Caco-2 (cell line): Measurements from ENCODE around the gene USO1. TPM values are rescaled to one million over a fixed set of nuclear protein-coding genes. Genes with fewer than 3 reads are reported as not detected.
"Not testable (repeated sequence)": the region's sequence is repeated elsewhere in the genome, so short reads cannot be mapped to it uniquely, and the experiment has no call there.

ENCODE experiments used
- BruUV-seq: library from RNA; stranded (reverse); fragments of 400-500 nt; replicated peaks from 2 replicates; lab custom pipeline; 2021; lab: Mats Ljungman, UMichigan
- CTCF ChIA-PET: fragments of 300-600 bp; sonication (Branson Sonifier 250); formaldehyde crosslinking; loops from one replicate; lab custom pipeline; 2022; ENCODE audit warnings: antibody characterized with exemption; lab: Charles Lee
- POLR2A ChIA-PET: fragments of 300-600 bp; sonication (Branson Sonifier 250); formaldehyde crosslinking; loops from one replicate; lab custom pipeline; 2022; ENCODE audit warnings: antibody characterized with exemption; lab: Charles Lee
- DNase-seq, 2 experiments: peaks; one replicate each; pipeline versions ENCODE4 v3.0.0 to v3.0.0-alpha.2; 2020 to 2022
- H3K27me3 ChIP-seq: replicated peaks from 2 replicates; pipeline ENCODE4 v1.6.0; 2011; ENCODE audit warnings: low read length; ENCODE audit not compliant: control insufficient read depth, insufficient read depth
- H3K36me3 ChIP-seq: 2 replicates; pipeline ENCODE4 v1.5.1; 2011; ENCODE audit warnings: low read length; ENCODE audit not compliant: control insufficient read depth, insufficient read depth
- H3K4me1 ChIP-seq: fragments of 250-450 bp; sonication (Bioruptor Pico); 2 replicates; pipeline ENCODE4 v1.5.1; 2020; ENCODE audit warnings: mild to moderate bottlenecking
- H3K4me3 ChIP-seq: 2 replicates; pipeline ENCODE4 v1.5.1; 2011; ENCODE audit warnings: low read depth, mild to moderate bottlenecking, control low read depth, low read length
- H3K9me3 ChIP-seq: fragments of 250-450 bp; sonication (Bioruptor Pico); 2 replicates; pipeline ENCODE4 v1.5.1; 2020; ENCODE audit warnings: mild to moderate bottlenecking, moderate library complexity
- H3K27ac Mint-ChIP-seq: one replicate; pipeline ENCODE4 v1.8.0; 2022; ENCODE audit warnings: mixed read lengths; ENCODE audit not compliant: unreplicated experiment
- H3K27me3 Mint-ChIP-seq: one replicate; pipeline ENCODE4 v1.8.0; 2022; ENCODE audit warnings: mixed read lengths; ENCODE audit not compliant: insufficient read depth, unreplicated experiment
- H3K36me3 Mint-ChIP-seq: one replicate; pipeline ENCODE4 v1.8.0; 2022; ENCODE audit warnings: mild to moderate bottlenecking, mixed read lengths; ENCODE audit not compliant: insufficient read depth, unreplicated experiment
- H3K4me1 Mint-ChIP-seq: one replicate; pipeline ENCODE4 v1.8.0; 2022; ENCODE audit warnings: low read depth, mixed read lengths; ENCODE audit not compliant: unreplicated experiment
- H3K4me3 Mint-ChIP-seq: one replicate; pipeline ENCODE4 v1.8.0; 2022; ENCODE audit warnings: mild to moderate bottlenecking, moderate library complexity, mixed read lengths; ENCODE audit not compliant: unreplicated experiment
- H3K9me3 Mint-ChIP-seq: one replicate; pipeline ENCODE4 v1.8.0; 2022; ENCODE audit warnings: mixed read lengths; ENCODE audit not compliant: unreplicated experiment
- intact Hi-C: fragments of 100-400 bp; cut with micrococcal nuclease; formaldehyde crosslinking; loops from one replicate; pipeline ENCODE4 v1.10.0; 2022; ENCODE audit not compliant: unreplicated experiment
- total RNA-seq: library from RNA; stranded (reverse); gene quantifications from 2 replicates; pipeline ENCODE4 v1.2.3, GENCODE V29; 2022
- TF ChIP-seq, protein P1 (sequence below), 2 experiments: fragments of 200-600 bp in 1 of 2; IDR thresholded peaks; 1 replicate in 1 of 2; 2 replicates in 1 of 2; pipeline versions ENCODE4 v1.5.1 to v1.8.0; 2011 to 2022; ENCODE audit warnings: antibody characterized with exemption in 1 of 2, control low read depth in 1 of 2, inconsistent platforms in 1 of 2, low read depth in 1 of 2, low read length in 1 of 2, mild to moderate bottlenecking in 1 of 2, moderate library complexity in 1 of 2; ENCODE audit not compliant: insufficient read depth in 1 of 2, severe bottlenecking in 1 of 2, unreplicated experiment in 1 of 2

USO1 gene
- total RNA-seq, 1 experiment from 2014 or later: 59.7 TPM

DNA sequence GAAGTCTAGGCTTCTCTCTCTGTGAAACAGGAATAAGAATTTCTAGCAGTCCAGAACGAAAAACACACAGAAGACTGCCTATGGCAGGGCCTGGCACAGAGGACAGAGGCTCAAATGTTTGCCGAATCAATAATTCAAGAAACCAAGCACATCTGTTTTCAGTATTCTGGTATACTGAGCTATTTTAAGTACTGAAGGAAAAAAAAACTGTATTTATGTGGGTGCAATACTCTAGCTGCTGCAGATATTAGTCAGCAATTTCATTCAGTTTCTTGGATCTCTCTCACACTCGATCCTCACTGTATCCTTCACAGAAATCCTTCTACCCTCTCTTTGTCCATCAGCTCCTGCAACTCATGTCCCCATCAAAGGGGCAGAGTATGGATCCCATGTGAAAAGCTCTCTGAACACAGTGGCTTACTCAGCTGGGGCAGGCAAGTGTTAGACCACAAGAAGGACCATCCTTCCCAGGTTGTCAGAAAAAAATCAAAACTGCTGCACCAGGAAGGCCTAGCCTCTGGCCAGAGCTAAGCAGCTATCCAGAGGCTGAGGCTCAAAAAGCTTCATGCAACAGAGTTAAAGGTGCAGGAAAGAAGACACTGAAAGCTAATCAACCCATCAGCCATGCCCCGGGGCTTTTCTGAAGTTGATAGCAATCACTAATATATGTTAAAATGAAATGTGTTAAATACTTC lies 9.1 kb upstream of the USO1 start:
- H3K4me3 Mint-ChIP-seq: no peak overlapping the region
- no peak for DNase-seq
- no peaks in the 10 kb centered on the region for H3K9me3 Mint-ChIP-seq
- no peaks in the 10 kb centered on the region for H3K27me3 Mint-ChIP-seq
- no peaks in the 10 kb centered on the region for H3K4me1 Mint-ChIP-seq
- H3K4me1 ChIP-seq: no peaks in the 10 kb centered on the region; the same call in 1 of the 2 replicates
- intact Hi-C loops: no loop called here
- no TSS peak for BruUV-seq
- H3K4me3 ChIP-seq: no peak overlapping the region
- no peak overlapping the region for H3K27ac Mint-ChIP-seq
- H3K36me3 Mint-ChIP-seq: peaks cover 10% of the 10 kb centered on the region
- ChIA-PET CTCF (interaction anchor here (1.1 kb wide), 1 partner anchor 9 kb away, joined by 4 read pairs; the partner anchor contains the start of gene USO1), POLR2A (interaction anchor here (1.9 kb wide), 1 partner anchor 9 kb away, joined by 4 read pairs; the partner anchor contains the start of gene USO1)
- no peaks in the 10 kb centered on the region for H3K9me3 ChIP-seq
- TF ChIP-seq, protein P1, sequence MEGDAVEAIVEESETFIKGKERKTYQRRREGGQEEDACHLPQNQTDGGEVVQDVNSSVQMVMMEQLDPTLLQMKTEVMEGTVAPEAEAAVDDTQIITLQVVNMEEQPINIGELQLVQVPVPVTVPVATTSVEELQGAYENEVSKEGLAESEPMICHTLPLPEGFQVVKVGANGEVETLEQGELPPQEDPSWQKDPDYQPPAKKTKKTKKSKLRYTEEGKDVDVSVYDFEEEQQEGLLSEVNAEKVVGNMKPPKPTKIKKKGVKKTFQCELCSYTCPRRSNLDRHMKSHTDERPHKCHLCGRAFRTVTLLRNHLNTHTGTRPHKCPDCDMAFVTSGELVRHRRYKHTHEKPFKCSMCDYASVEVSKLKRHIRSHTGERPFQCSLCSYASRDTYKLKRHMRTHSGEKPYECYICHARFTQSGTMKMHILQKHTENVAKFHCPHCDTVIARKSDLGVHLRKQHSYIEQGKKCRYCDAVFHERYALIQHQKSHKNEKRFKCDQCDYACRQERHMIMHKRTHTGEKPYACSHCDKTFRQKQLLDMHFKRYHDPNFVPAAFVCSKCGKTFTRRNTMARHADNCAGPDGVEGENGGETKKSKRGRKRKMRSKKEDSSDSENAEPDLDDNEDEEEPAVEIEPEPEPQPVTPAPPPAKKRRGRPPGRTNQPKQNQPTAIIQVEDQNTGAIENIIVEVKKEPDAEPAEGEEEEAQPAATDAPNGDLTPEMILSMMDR (IDR thresholded peaks at IDR 0.05; ENCODE audit: insufficient read depth in 1 of 2, low read depth in 1 of 2, low read length in 1 of 2, severe bottlenecking in 1 of 2, unreplicated experiment in 1 of 2): no peak
- no peaks in the 10 kb centered on the region for H3K36me3 ChIP-seq
- no peaks in the 10 kb centered on the region for H3K27me3 ChIP-seq

DNA sequence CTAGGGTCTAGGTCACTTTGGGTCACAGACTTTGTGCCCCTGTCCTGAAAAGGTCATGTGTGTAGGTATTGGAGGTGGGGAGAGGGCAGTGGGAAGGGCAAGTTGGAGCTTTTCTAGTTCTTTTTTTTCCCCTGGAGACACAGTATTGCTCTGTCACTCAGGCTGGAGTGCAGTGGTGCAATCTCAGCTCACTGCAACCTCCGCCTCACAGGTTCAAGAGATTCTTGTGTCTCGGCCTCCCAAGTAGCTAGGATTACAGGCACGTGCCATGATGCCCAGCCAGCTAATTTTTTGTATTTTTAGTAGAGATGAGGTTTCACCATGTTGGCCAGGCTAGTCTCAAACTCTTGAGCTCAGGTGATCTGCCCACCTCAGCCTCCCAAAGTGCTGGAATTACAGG lies 8.3 kb upstream of the USO1 start:
- H3K27ac Mint-ChIP-seq, H3K36me3 Mint-ChIP-seq, DNase-seq, H3K27me3 ChIP-seq, H3K4me3 Mint-ChIP-seq, H3K4me1 ChIP-seq, H3K9me3 ChIP-seq, H3K4me3 ChIP-seq, BruUV-seq, H3K27me3 Mint-ChIP-seq, H3K9me3 Mint-ChIP-seq, H3K36me3 ChIP-seq, H3K4me1 Mint-ChIP-seq, intact Hi-C loops: not testable (repeated sequence)
- CTCF ChIA-PET: interaction anchor here (0.5 to 1.1 kb wide), 2 partner anchors 8 kb away, joined by 3 to 4 read pairs; partner anchors contain the start of gene USO1
- POLR2A ChIA-PET: interaction anchor here (1.9 kb wide), 1 partner anchor 8 kb away, joined by 4 read pairs; the partner anchor contains the start of gene USO1

DNA sequence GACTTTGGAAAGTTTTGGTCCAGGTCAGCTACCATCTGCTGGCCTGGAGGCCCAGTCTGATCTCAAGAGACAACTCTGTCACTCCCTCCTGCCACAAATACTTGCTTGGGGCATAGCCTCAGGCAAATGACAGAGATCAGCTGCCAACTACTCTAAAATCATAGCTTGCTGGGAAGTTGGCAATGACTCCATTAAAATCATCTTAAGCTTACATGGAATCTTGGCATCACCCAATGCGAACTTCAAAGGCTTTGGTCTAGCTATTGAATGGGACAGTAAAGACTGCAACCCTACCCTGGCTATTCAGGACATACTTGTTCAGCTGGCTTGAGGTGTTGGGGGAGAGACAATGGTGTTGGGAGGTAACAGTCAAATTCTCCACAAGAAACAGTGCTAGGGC lies 7.0 kb upstream of the USO1 start:
- peaks cover 10% of the 10 kb centered on the region for H3K36me3 Mint-ChIP-seq
- Histone ChIP-seq H3K27me3 (no peaks in the 10 kb centered on the region), H3K4me3 (no peak overlapping the region), H3K36me3 (no peaks in the 10 kb centered on the region), H3K9me3 (no peaks in the 10 kb centered on the region), H3K4me1 (no peaks in the 10 kb centered on the region; the same call in 1 of the 2 replicates)
- no peak overlapping the region for H3K4me3 Mint-ChIP-seq
- H3K9me3 Mint-ChIP-seq: no peaks in the 10 kb centered on the region
- H3K27me3 Mint-ChIP-seq: no peaks in the 10 kb centered on the region
- H3K4me1 Mint-ChIP-seq: no peaks in the 10 kb centered on the region
- intact Hi-C loops: no loop called here
- no peak overlapping the region for H3K27ac Mint-ChIP-seq
- POLR2A ChIA-PET: no interaction called here
- CTCF ChIA-PET: no interaction called here
- DNase-seq: no peak
- BruUV-seq: no TSS peak
- TF ChIP-seq, protein P1 (IDR thresholded peaks at IDR 0.05; ENCODE audit: insufficient read depth in 1 of 2, low read depth in 1 of 2, low read length in 1 of 2, severe bottlenecking in 1 of 2, unreplicated experiment in 1 of 2): no peak
